ENCODE measurements around the gene TAS1R3.

TAS1R3 gene

DNA sequence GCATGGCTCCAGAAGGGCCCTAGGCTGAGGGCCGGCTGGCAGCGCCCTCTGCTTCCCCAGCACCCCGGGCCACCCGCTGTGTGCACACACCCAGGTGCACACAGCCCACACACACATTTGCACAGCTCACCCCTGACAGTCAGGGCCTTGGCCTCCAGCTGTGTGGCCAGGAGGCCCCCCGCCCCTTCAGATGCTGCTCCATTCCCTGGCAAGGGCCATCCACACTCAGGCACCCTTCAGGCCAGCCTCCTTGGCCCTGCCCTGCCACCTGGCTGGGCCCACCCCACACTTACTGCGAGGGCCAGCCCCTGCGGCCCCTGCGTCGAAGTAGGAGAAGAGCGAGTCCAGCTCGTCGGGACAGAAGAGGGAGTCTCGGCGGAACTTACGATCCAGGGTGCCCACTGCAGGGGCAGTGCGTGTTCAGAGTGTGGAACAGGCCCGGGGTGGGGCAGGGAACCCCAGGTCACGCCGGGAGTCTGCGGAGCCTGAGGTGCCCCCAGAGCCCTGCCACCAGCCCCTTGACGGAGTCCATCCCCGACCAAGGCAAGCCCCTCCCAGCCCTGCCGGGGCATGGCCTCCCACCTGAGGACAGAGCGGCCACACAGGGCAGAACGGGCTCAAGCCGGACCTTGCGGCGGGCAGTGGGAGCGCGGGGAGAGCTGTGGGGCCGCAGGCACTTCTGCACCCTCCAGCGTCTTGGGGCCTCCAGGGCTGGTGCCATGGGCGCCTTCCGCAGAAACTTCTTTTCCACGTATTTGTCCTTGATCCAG is 35.7 kb upstream of the TAS1R3 start:
- DNase-seq (ENCODE audit: low spot score): no peak

GRCh38 chr1:1296070-1297061 is 34.7 kb upstream of the TAS1R3 start:
- no peak for DNase-seq (ENCODE audit: low spot score)

DNA sequence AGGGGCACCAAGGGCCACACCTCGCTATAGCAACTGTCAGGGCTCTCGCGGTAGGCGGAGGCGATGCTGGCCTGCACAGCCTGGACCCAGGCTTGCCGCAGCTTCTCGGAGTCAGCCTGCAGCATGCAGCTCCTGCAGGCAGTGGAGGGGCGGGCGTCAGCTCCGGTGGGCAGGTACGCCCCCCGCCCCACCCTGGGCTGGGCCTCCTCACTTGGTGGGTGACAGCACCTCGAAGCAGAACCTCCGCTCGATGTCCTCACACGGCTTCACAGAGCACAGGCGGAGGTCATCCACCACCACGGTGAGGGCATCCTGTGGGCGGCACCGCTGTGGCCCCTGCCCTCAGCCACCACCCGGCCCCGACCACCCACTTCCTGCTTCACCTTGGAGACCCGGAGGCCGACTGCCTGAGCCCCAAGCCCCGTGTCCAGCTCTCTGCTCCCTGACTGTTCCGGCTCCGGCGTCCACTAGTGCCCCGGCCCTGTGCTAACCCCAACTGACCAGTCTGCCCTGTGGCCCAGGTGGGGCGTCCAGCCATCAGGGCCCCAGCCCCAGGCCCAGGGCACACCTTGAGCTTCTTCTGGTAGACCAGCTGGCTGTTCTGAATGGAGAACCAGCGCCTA is 33.2 kb upstream of the TAS1R3 start:
- DNase-seq (ENCODE audit: low spot score): no peak

GRCh38 chr1:1298861-1299685 is 32.0 kb upstream of the TAS1R3 start:
- peak; percentile 29 for DNase-seq (ENCODE audit: low spot score)

DNA sequence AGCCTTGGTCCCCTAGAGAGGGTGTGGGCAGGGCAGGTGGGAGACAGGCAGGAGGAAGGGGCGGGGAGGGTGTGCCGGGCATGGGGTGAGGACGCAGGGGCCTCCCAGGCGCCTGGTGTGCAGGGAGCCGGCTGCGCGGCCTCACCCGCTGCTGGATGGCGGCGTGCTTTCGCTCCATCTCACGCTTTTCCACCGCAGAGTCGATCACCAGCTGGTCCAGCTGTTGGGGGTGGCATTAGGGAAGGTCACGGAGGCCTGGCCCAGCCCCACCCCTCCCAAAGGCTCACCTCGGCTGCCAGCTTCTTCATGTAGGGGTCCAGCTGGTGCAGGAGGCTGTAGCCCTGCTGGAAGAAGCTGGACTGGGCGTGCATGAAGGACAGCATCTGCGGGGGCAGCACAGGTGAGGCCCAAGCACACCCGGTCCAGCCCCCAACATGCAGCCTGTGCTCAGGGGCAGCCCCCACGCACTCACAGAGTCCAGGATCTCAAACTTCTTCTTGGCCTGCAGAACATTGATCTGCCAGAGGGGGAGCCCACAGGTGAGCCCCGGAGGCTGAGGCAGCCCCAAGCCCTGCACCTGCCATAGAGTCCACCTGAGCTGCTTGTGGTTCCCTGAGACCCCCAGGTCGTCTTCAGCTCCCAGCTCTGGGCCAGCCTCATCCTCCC is 31.3 kb upstream of the TAS1R3 start:
- DNase-seq (ENCODE audit: low spot score): no peak

- DNase-seq (ENCODE audit: low spot score): no peak
Observed at GRCh38 chr1:1300352-1300739, 30.7 kb upstream of the TAS1R3 start.

GRCh38 chr1:1302006-1302430 is 29.1 kb upstream of the TAS1R3 start:
- no peak for DNase-seq (ENCODE audit: low spot score)

DNA sequence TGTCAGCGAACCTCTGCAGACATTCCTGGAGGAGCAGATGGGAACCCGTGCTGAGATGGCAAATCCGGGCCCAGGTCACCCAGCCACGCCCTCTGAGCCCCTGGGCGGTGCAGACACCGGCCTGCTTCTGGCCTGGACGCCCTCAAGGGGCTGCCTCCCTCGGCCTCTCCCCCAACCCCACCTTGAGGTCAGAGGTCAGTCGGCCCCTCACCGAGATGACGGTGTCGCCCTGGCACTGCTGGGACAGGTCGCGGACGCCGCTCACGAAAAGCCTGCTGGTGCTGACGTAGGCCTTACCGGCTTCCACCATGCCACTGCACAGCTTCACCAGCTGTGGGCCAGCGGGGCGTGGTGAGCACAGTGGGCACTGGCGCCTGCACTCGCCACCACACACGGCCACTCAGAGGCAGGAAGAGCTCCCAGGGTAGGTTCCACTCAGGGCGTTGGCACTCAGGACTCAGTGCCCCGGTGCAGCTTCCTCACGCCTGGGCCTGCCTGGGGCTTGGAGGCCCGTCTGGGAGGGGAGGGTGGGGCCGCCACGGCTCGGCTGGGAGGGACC is 28.1 kb upstream of the TAS1R3 start:
- DNase-seq (ENCODE audit: low spot score): no peak

GRCh38 chr1:1303736-1304135 is 27.3 kb upstream of the TAS1R3 start:
- DNase-seq (ENCODE audit: low spot score): no peak

GRCh38 chr1:1304331-1305299 is 26.5 kb upstream of the TAS1R3 start:
- DNase-seq (ENCODE audit: low spot score): peak; percentile 39

DNA sequence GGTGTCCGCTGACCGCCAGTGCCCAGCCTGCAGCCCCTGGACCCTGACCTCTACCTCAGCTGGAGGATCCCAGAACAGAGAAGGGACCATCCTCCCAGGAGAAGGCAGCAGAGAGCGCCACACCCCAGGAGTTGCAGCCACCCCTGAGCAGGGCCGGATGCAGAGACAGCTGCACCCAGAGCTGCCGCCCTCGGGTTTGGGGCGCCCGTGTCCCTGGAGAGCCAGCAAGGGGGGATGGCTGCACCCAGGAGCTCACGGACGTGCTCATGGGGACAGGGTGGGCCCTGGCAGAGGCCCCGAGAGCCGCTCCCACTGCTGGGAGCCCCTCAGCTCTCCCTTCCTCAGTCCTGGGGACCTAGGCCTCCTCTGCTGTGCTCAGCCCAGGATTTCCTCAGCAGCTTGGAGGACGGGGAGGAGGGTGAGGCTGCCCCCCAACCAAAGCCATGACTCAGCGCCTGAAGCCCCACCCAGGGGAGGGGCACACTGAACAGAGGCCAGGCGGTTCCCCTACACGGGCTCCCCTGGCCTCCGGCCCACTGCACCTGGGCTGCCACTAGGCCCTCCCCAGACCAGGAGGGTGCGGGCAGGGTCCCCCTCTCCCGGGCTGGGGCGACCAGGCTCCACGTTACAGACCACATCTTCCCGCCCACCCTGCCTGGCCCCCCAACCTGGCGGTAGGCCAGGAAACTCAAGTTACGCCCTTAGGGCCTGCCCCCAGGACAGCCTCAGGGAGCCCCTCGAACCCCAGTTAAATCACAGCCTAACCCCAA is 25.6 kb upstream of the TAS1R3 start:
- no peak for DNase-seq (ENCODE audit: low spot score)

DNA sequence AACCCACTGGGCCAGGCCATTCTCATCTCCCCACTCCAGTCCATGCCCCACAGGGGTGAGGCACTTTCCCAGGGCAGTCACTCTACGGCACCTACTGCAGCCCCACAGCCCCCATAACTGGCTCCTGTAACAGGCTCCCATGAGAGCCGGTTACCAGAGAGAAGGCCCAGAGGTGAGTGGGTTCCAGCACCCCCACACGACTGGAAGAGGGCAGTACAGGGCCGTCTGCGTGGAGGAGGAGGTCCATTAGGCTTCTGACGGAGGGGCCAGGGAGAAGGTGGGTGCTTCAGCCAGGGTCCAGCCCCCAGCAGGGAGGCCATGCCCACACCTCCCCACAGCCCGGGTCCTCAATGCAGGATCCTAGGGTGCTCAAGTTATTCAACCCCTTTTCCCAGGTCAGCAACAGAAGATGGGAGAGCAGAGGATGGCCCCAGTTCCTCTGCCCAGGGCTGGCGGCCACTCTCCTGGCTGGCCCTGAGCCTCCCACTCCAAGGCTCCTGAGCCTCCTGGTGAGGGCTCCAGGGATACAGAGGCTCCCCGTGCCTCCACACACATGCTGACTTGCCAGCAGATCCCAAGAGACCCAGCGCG is 24.9 kb upstream of the TAS1R3 start:
- no peak for DNase-seq (ENCODE audit: low spot score)

GRCh38 chr1:1306661-1307260 is 24.3 kb upstream of the TAS1R3 start:
- no peak for DNase-seq (ENCODE audit: low spot score)

GRCh38 chr1:1307261-1307922 is 23.7 kb upstream of the TAS1R3 start:
- no peak for DNase-seq (ENCODE audit: low spot score)

- peak; percentile 88 for DNase-seq (ENCODE audit: low spot score)
Observed at GRCh38 chr1:1307923-1308755, 22.9 kb upstream of the TAS1R3 start, which contains the start of the genes ACAP3 and PUSL1. Gene ACAP3 (minus strand): TSS chr1:1307930. CDS start chr1:1307815, 115 bp downstream. Gene PUSL1 (plus strand): TSS chr1:1308597. CDS start chr1:1308644, 47 bp downstream.

DNA sequence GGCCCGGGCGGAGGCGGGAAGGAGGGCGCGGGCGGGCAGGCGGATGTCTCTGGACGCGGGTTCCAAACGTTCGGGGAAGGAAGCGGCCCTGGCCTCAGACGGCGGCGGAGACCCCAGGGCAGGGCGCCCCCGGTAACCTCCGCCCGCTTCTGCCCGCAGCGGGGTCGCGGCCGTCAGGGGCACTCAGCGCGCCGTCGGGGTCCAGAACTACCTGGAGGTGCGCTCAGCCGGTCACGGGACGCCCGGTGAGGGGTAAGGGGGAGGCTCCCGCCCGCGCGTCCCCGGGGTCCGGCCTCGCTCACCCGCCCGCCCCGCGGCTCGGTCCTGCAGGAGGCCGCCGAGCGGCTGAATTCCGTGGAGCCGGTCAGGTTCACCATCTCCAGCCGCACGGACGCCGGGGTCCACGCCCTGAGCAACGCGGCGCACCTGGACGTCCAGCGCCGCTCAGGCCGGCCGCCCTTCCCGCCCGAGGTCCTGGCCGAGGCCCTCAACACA is 22.3 kb upstream of the TAS1R3 start:
- DNase-seq (ENCODE audit: low spot score): no peak
